ENCODE data around the gene SMARCA2.

DNA sequence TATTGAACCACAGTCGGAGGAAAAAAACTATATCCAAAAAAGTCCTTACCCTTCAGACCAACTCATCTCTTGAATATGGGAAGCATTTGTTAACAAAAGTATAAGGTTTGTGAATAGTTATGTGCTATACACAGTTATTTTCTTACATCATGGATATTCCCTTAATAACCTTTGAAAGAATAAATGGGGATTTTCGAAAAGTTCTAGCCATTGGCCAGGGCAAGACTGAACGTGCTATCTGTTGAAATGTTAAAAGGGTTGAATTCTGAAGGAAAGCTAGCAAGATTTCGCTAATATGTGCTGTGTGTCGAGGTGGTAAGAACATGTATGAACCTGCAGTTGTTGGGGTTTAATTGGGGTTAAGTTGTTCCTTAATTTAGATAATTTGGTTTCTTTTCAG is 140.8 kb downstream of the SMARCA2 start:
- TF ChIP-seq, protein P1, sequence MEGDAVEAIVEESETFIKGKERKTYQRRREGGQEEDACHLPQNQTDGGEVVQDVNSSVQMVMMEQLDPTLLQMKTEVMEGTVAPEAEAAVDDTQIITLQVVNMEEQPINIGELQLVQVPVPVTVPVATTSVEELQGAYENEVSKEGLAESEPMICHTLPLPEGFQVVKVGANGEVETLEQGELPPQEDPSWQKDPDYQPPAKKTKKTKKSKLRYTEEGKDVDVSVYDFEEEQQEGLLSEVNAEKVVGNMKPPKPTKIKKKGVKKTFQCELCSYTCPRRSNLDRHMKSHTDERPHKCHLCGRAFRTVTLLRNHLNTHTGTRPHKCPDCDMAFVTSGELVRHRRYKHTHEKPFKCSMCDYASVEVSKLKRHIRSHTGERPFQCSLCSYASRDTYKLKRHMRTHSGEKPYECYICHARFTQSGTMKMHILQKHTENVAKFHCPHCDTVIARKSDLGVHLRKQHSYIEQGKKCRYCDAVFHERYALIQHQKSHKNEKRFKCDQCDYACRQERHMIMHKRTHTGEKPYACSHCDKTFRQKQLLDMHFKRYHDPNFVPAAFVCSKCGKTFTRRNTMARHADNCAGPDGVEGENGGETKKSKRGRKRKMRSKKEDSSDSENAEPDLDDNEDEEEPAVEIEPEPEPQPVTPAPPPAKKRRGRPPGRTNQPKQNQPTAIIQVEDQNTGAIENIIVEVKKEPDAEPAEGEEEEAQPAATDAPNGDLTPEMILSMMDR (IDR thresholded peaks at IDR 0.05; ENCODE audit: insufficient read depth, low read length, poor library complexity, severe bottlenecking), result no peak
- no peak for TF ChIP-seq EZH2phosphoT487 (conservative IDR thresholded peaks at IDR 0.05; ENCODE audit: low read length)

Measured in SU-DHL-6 (cell line).